Measurements from ENCODE around the gene MAB21L3. TPM values are rescaled to one million over a fixed set of nuclear protein-coding genes. Genes with fewer than 3 reads are reported as not detected.

Gene MAB21L3
- total and polyA plus RNA-seq, 11 donors, result 0.04 to 0.15 (median 0.08) TPM; not detected in 8

DNA sequence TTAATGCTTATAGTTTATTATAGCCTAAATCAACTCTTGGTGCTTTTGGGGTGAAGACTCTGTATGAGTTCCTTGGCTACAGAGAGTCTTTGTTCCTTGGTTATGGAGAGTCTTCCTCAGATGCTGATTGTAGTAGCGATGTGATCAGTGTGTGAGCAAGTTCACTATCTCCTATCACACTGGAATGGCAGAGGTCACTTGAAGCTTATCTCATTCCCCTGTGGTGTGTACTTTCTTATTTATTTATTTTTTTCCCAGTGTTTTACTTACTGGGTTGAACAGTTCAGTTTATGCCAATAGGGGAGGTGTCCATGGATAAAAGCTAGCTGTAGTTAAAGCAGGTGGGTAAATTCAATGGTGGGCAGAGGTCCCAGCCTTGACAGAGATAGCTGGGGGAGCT lies 20.1 kb upstream of the MAB21L3 start:
- Histone ChIP-seq H3K9me3 (peaks cover 0 to 49% (median 17%) of the 10 kb centered on the region in 12 donors), H3K4me3 (no peak overlapping the region), H3K27ac (no peak overlapping the region), H3K4me1 (no peaks in the 10 kb centered on the region), H3K36me3 (peaks cover 0 to 7% (median 0%) of the 10 kb centered on the region in 9 donors), H3K27me3 (no peaks in the 10 kb centered on the region)
- no peak for TF ChIP-seq POLR2A (IDR thresholded peaks at IDR 0.05)
- TF ChIP-seq, protein P1, sequence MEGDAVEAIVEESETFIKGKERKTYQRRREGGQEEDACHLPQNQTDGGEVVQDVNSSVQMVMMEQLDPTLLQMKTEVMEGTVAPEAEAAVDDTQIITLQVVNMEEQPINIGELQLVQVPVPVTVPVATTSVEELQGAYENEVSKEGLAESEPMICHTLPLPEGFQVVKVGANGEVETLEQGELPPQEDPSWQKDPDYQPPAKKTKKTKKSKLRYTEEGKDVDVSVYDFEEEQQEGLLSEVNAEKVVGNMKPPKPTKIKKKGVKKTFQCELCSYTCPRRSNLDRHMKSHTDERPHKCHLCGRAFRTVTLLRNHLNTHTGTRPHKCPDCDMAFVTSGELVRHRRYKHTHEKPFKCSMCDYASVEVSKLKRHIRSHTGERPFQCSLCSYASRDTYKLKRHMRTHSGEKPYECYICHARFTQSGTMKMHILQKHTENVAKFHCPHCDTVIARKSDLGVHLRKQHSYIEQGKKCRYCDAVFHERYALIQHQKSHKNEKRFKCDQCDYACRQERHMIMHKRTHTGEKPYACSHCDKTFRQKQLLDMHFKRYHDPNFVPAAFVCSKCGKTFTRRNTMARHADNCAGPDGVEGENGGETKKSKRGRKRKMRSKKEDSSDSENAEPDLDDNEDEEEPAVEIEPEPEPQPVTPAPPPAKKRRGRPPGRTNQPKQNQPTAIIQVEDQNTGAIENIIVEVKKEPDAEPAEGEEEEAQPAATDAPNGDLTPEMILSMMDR (IDR thresholded peaks at IDR 0.05), result no peak
- intact Hi-C loops (cut with DNase I), result no loop called here
- ATAC-seq (no peak), DNase-seq (no peak)
- WGBS, 4 donors, result 67 to 81% (median 75%) methylated on average over 1 of the region's 1 CpG

DNA sequence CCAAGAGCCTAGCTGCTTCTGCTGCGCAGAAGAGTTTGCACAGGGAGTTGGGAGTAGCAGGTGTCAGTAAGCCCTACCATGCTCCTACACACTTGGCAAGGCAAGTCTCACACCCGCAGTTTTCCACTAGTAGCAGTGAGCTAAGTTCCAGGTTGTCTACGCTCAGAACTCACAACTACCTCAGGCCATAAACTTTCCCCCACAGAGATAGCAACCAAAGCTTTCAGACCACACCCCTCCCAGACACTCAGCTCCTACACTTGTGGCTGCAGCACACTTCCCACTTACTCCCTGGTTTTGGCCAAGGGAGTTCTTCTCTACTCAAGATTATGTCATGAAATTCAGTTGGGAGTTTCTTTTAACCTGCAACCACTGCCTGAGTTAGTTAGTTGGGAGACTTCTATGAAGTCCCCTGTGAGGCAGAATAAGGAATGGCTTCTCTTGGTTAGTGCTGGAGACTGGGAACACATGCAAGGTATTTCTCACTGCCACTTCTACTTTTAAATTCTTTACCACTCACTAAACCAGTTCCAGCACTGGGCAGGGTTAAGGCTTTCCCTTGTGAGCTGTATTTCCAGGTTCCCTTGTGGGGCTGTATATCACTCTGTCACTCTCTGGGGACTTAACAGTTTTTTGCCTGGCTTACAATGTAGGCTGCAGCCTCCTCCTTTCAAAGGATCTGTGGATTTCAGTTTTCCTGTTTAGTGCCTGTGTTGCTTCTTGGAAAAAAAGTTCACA lies 18.3 kb upstream of the MAB21L3 start:
- ATAC-seq (no peak), DNase-seq (no peak)
- TF ChIP-seq, protein P1 (IDR thresholded peaks at IDR 0.05), result no peak
- TF ChIP-seq POLR2A (IDR thresholded peaks at IDR 0.05), result no peak
- no peak overlapping the region for H3K4me3 ChIP-seq
- intact Hi-C loops (cut with DNase I), result no loop called here
- no peaks in the 10 kb centered on the region for H3K27me3 ChIP-seq
- H3K27ac ChIP-seq, result no peak overlapping the region
- H3K4me1 ChIP-seq, result peaks cover 0 to 5% (median 0%) of the 10 kb centered on the region in 12 donors
- H3K36me3 ChIP-seq, result peaks cover 0 to 7% (median 0%) of the 10 kb centered on the region in 9 donors
- peaks cover 0 to 53% (median 17%) of the 10 kb centered on the region in 12 donors for H3K9me3 ChIP-seq
- 54 to 63% (median 58%) methylated on average over 3 of the region's 3 CpGs for WGBS, 4 donors

DNA sequence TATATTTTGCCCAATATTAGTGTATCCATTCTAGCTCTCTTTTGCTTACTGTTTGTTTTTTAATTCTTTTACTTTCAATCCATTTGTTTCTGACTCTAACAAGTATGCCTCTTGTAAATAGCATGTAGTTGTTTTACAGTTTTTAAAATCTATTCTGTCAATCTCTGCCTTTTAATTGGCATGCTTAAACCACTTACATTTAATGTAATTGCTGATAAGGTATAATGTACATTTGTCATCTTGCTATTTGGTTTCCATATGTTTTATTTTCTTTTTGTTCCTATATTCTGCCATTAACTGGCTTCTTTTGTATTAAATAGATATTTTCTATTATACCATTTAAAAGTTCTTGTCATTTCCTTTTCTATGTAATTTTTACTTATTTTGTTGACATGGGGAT lies 16.2 kb upstream of the MAB21L3 start:
- Histone ChIP-seq H3K36me3 (no peaks in the 10 kb centered on the region), H3K4me3 (no peak overlapping the region)
- intact Hi-C loops (cut with DNase I), result no loop called here

DNA sequence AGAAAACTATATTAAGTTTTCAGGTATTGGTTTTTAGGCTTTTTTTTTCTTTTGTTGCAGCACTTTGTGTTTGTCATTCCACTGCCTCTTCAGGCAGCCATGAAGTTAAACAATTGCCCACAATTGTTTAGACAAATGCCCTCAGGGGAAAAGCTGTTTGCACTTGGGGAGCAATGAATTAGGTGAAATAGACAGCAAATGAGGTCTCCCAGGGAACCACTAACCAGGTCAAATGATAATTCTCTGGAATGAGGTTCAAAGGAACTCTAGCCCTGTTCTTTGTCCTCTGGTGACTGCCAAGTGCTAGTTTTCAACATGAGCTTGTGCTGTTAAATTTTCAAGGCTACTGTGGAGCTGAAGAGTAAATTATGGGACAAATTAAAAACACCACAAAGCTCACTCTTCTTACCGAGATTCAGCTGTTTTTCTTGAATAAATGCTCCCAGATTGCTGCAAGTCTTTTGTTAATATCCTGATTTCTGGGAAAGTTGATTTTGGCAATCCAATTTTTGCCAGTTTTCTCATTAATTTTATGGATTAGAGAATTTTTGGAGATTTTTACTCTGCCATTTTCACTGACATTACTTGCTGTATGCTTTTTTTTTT lies 15.1 kb upstream of the MAB21L3 start:
- no peak for DNase-seq
- intact Hi-C loops (cut with DNase I), result no loop called here
- Histone ChIP-seq H3K9me3 (peaks cover 0 to 27% (median 4%) of the 10 kb centered on the region in 12 donors), H3K27ac (no peak overlapping the region), H3K4me3 (no peak overlapping the region), H3K27me3 (no peaks in the 10 kb centered on the region), H3K4me1 (peaks cover 0 to 5% (median 0%) of the 10 kb centered on the region in 12 donors), H3K36me3 (no peaks in the 10 kb centered on the region)
- WGBS, 4 donors, result 68 to 90% (median 83%) methylated on average over 1 of the region's 1 CpG
- TF ChIP-seq POLR2A (IDR thresholded peaks at IDR 0.05), result no peak
- TF ChIP-seq, protein P1 (IDR thresholded peaks at IDR 0.05), result no peak
- no peak for ATAC-seq

More for the DNA sequence above, 16.2 kb upstream of the MAB21L3 start:
- TF ChIP-seq, protein P1 (IDR thresholded peaks at IDR 0.05), result no peak
- TF ChIP-seq POLR2A (IDR thresholded peaks at IDR 0.05), result no peak
- Histone ChIP-seq H3K4me1 (peaks cover 0 to 5% (median 0%) of the 10 kb centered on the region in 12 donors), H3K27ac (no peak overlapping the region), H3K27me3 (no peaks in the 10 kb centered on the region), H3K9me3 (peaks cover 0 to 38% (median 9%) of the 10 kb centered on the region in 12 donors)
- no peak for ATAC-seq
- DNase-seq, result no peak

All from heart left ventricle (tissue), 16 donors.